HL-60 (cell line): ENCODE measurements around the gene HINT2.

Source experiments
- DNase-seq, 2 experiments: peaks; one replicate each; pipeline ENCODE4 v3.0.0-alpha.2; 2010 to 2020; ENCODE audit warnings: low read depth in 1 of 2, low spot score in 1 of 2
- H3K27ac ChIP-seq: fragments of 250-450 bp; sonication (Bioruptor Pico); replicated peaks from 2 replicates; pipeline ENCODE4 v1.5.1; 2020; ENCODE audit warnings: mild to moderate bottlenecking, moderate library complexity
- H3K27me3 ChIP-seq: fragments of 250-450 bp; sonication (Bioruptor Pico); 2 replicates; pipeline ENCODE4 v1.5.1; 2021; ENCODE audit warnings: mild to moderate bottlenecking, moderate library complexity; ENCODE audit not compliant: insufficient read depth, poor library complexity, severe bottlenecking
- H3K4me3 ChIP-seq: replicated peaks from 2 replicates; pipeline ENCODE4 v1.5.1; 2011; ENCODE audit warnings: mild to moderate bottlenecking, control low read depth, low read length; ENCODE audit not compliant: insufficient read depth
- GABPA ChIP-seq: IDR thresholded peaks from 2 replicates; pipeline ENCODE4 v1.6.1; 2012; ENCODE audit warnings: low read depth
- POLR2AphosphoS5 ChIP-seq: IDR thresholded peaks from 2 replicates; pipeline ENCODE4 v1.6.1; 2012; ENCODE audit warnings: low read depth
- SPI1 ChIP-seq: IDR thresholded peaks from 2 replicates; pipeline ENCODE4 v1.6.1; 2012; ENCODE audit warnings: low read depth, mild to moderate bottlenecking, borderline replicate concordance
- TF ChIP-seq, protein P1 (sequence below): IDR thresholded peaks from one replicate; pipeline ENCODE4 v1.5.1; 2011; ENCODE audit warnings: low read length, control low read depth, inconsistent platforms; ENCODE audit not compliant: insufficient read depth
- TF ChIP-seq, protein P2 (sequence below): IDR thresholded peaks from 2 replicates; pipeline ENCODE4 v1.6.1; 2012; ENCODE audit warnings: low read depth; ENCODE audit not compliant: insufficient replicate concordance

Gene HINT2

DNA sequence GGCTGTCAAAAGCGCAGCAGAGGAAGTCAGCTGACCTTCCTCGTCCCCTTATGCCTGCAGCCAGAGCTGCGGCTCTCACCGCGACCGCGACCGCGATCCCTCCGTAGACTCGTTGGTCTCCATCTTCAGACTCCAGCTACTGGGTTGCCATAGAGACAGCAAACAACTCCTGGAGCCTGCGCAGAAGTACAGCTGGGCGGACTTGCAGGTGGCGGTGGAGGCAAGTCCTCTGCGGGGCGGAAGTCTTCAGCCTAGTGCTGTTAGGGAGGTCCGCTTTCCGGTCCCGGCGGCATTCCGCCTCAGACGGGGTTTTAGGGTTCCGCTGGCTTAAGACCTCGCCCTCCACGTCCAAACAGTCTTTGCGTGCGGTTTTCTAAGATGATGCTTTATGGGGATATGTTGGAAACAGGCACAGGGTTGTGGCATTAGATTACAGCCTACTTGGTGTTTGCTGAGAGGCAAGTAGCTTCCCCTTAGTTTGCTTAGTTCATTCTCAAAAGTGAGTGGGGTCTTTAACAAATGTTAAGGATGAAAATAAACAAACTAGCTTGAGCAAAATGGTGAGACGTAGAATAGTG is 2.7 kb downstream of the HINT2 start, which contains the start of gene SPAG8:
Gene SPAG8, minus strand, starts transcription at position 238 of the 578 bp plus-strand sequence. Its CDS starts 115 bp downstream, at position 123.
- TF ChIP-seq GABPA (peak; percentile 99), SPI1 (peak; percentile 48; the same call in 1 of the 2 replicates), POLR2AphosphoS5 (peak; percentile 54; the same call in 1 of the 2 replicates)
- TF ChIP-seq, protein P1, sequence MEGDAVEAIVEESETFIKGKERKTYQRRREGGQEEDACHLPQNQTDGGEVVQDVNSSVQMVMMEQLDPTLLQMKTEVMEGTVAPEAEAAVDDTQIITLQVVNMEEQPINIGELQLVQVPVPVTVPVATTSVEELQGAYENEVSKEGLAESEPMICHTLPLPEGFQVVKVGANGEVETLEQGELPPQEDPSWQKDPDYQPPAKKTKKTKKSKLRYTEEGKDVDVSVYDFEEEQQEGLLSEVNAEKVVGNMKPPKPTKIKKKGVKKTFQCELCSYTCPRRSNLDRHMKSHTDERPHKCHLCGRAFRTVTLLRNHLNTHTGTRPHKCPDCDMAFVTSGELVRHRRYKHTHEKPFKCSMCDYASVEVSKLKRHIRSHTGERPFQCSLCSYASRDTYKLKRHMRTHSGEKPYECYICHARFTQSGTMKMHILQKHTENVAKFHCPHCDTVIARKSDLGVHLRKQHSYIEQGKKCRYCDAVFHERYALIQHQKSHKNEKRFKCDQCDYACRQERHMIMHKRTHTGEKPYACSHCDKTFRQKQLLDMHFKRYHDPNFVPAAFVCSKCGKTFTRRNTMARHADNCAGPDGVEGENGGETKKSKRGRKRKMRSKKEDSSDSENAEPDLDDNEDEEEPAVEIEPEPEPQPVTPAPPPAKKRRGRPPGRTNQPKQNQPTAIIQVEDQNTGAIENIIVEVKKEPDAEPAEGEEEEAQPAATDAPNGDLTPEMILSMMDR, result no peak
- no peaks in the 10 kb centered on the region for H3K27me3 ChIP-seq
- DNase-seq, result peak; percentile 99 to 100
- H3K4me3 ChIP-seq, result peak within 1 kb of the TSS; percentile 57
- H3K27ac ChIP-seq, result peak within 1 kb of the TSS; percentile 69

DNA sequence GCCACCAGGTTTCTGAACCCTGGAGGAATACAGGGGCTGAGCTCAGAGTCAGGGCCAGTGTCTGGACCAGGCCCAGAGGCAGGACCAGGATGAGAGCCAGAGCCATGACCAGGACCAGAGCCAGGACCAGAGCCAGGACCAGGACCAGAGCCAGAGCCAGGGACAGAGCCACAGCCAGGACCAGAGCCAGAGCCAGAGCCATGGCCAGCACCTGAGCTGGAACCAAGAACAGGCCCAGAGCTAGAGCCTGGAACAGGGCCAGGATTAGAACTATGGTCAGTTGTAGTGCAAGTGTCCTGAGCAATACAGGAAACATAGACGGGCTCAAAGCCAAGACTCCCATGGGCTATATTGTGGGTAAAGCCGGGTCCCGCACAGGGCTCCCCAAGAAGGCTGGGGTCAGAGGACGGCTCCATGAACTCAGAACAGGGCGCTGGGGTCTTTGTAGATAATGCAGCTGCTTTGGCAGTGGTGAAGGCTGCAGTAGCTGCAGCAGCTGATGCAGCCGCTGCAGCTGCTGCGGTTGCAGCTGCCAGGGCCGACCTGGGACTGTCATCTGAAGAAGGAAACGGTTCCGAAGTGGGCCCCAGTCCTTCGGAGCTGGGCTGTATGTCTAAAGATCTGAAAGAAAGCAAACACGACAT is 3.3 kb downstream of the HINT2 start:
- H3K27me3 ChIP-seq, result no peaks in the 10 kb centered on the region
- H3K27ac ChIP-seq, result peak overlapping the region; percentile 69
- peak overlapping the region; percentile 57 for H3K4me3 ChIP-seq
- no peak for DNase-seq
- no peak for TF ChIP-seq SPI1

DNA sequence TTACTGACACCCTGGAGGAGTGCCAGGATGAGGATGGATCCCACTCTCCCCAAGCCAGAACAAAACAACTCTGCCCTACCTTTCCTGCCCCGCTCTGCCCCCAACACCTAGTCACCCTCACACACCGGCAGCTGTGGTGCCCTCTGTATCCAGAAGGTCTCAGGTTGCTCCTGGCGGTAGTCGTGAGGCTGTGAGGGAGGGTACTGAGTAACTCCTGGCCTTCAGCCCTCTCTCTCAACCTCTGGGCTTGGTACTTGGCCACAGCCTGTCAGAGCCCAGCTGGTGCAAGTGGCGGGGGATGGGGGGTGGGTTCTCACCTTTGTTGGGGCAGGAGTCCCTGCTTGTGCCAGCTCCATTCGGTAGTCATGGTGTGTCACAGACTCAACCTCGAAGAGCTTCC is 4.7 kb downstream of the HINT2 start:
- TF ChIP-seq POLR2AphosphoS5 (no peak), SPI1 (no peak), GABPA (no peak)
- TF ChIP-seq, protein P1, result no peak
- TF ChIP-seq, protein P2, sequence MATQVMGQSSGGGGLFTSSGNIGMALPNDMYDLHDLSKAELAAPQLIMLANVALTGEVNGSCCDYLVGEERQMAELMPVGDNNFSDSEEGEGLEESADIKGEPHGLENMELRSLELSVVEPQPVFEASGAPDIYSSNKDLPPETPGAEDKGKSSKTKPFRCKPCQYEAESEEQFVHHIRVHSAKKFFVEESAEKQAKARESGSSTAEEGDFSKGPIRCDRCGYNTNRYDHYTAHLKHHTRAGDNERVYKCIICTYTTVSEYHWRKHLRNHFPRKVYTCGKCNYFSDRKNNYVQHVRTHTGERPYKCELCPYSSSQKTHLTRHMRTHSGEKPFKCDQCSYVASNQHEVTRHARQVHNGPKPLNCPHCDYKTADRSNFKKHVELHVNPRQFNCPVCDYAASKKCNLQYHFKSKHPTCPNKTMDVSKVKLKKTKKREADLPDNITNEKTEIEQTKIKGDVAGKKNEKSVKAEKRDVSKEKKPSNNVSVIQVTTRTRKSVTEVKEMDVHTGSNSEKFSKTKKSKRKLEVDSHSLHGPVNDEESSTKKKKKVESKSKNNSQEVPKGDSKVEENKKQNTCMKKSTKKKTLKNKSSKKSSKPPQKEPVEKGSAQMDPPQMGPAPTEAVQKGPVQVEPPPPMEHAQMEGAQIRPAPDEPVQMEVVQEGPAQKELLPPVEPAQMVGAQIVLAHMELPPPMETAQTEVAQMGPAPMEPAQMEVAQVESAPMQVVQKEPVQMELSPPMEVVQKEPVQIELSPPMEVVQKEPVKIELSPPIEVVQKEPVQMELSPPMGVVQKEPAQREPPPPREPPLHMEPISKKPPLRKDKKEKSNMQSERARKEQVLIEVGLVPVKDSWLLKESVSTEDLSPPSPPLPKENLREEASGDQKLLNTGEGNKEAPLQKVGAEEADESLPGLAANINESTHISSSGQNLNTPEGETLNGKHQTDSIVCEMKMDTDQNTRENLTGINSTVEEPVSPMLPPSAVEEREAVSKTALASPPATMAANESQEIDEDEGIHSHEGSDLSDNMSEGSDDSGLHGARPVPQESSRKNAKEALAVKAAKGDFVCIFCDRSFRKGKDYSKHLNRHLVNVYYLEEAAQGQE, result no peak
- DNase-seq, result no peak
- H3K4me3 ChIP-seq, result no peak overlapping the region
- H3K27ac ChIP-seq, result no peak overlapping the region
- H3K27me3 ChIP-seq, result no peaks in the 10 kb centered on the region

DNA sequence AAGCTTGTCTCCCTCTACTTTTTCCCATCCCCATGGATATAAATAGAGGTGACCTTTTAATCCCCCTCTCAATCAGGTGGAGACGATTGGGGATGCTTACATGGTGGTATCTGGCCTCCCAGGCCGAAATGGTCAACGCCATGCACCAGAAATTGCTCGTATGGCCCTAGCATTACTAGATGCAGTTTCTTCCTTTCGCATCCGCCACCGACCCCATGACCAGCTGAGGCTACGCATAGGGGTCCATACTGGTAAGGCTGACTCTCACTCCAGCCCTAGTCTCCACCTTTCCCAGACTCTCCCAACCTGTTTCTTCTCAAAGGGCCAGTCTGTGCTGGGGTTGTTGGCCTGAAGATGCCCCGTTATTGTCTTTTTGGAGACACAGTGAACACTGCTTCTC is 6.4 kb downstream of the HINT2 start:
- Histone ChIP-seq H3K27ac (no peak overlapping the region), H3K27me3 (no peaks in the 10 kb centered on the region), H3K4me3 (no peak overlapping the region)
- no peak for DNase-seq
- TF ChIP-seq, protein P1, result no peak
- TF ChIP-seq SPI1, result no peak
- TF ChIP-seq, protein P2, result no peak
- no peak for TF ChIP-seq POLR2AphosphoS5
- no peak for TF ChIP-seq GABPA
